Measurements from ENCODE around the gene RAB10. TPM values are rescaled to one million over a fixed set of nuclear protein-coding genes. Genes with fewer than 3 reads are reported as not detected.

Gene RAB10
- total and polyA plus RNA-seq, 5 donors = 53.0 to 103 (median 95.2) TPM

DNA sequence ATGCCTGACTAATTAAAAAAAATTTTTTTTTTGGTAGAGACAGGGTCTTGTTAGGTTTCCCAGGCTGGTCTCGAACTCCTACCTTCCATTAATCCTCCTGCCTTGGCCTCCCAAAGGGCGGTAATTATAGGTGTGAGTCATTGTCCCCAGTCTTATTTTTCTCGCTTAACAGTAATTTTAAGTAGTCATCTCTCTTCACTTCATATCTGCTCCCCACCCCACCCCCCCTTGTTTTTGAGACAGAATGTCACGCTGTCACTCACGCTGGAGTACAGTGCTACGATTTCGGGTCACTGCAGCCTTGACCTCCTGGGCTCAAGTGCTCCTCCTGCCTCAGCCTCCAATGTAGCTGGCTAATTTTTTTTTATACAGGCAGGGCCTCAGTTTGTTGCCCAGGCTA, 27.7 kb downstream of the RAB10 start:
- H3K9me3 ChIP-seq (ENCODE audit: control insufficient read depth, low read length) = no peaks in the 10 kb centered on the region
- H3K27ac ChIP-seq (ENCODE audit: low read length) = no peak overlapping the region
- DNase-seq (no peak), ATAC-seq (no peak)
- 78% methylated on average over 7 of the region's 7 CpGs for WGBS
- H3K4me1 ChIP-seq (ENCODE audit: control insufficient read depth, insufficient read depth, low read length) = peaks cover 2% of the 10 kb centered on the region
- no peak overlapping the region for H3K4me3 ChIP-seq (ENCODE audit: low read length)
- intact Hi-C loops (cut with DNase I) = no loop called here
- H3K27me3 ChIP-seq (ENCODE audit: control insufficient read depth, insufficient read depth) = no peaks in the 10 kb centered on the region

- Histone ChIP-seq H3K4me3 (ENCODE audit: low read length) (no peak overlapping the region), H3K27ac (ENCODE audit: low read length) (no peak overlapping the region), H3K4me1 (ENCODE audit: control insufficient read depth, insufficient read depth, low read length) (no peaks in the 10 kb centered on the region), H3K9me3 (ENCODE audit: control insufficient read depth, low read length) (no peaks in the 10 kb centered on the region), H3K27me3 (ENCODE audit: control insufficient read depth, insufficient read depth) (no peaks in the 10 kb centered on the region)
- intact Hi-C loops (cut with DNase I) = no loop called here
- DNase-seq (no peak), ATAC-seq (no peak)
- 93% methylated on average over 4 of the region's 4 CpGs for WGBS
Observed at GRCh38 chr2:26064846-26065245, 31.0 kb downstream of the RAB10 start.

DNA sequence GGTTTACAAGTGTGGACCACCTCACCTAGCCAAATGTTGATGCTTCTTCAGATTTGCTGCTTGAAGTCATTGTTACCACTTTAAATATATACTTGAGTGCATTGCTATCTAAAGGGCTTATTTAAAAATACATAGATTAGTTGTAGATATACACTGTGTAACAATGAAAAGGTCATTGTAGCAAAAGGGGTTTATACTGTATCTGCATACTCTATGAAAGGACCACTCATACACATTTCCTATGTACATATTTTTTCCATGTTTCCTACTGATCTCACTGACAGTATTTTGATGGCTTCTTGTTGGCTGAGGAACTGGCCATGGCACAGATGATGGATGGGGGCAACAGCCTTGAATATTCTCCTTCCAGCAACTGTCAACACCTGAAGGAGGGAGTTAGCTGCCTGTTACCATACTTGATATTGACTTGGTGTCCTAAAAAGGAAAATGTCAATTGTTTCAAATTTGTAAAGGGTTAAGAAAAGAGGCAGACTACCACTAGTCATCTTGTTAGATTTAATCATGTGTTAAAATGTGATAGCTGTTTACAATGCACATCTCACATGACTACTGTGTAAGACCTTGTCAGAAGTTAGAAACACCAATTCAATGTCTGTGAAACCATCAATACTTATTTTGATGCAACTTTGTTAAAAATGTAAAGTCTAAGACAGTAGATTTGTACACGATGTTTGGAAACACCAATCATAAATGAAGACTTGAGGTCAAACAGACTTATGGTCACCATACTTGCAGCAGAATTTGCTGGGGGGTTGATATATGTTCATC, 33.5 kb downstream of the RAB10 start:
- DNase-seq = no peak
- no peak for ATAC-seq
- peaks cover 1% of the 10 kb centered on the region for H3K4me1 ChIP-seq (ENCODE audit: control insufficient read depth, insufficient read depth, low read length)
- no peaks in the 10 kb centered on the region for H3K9me3 ChIP-seq (ENCODE audit: control insufficient read depth, low read length)
- intact Hi-C loops (cut with DNase I) = no loop called here
- H3K27ac ChIP-seq (ENCODE audit: low read length) = no peak overlapping the region
- WGBS = 95% methylated on average over 1 of the region's 1 CpG
- H3K27me3 ChIP-seq (ENCODE audit: control insufficient read depth, insufficient read depth) = no peaks in the 10 kb centered on the region
- H3K4me3 ChIP-seq (ENCODE audit: low read length) = no peak overlapping the region

DNA sequence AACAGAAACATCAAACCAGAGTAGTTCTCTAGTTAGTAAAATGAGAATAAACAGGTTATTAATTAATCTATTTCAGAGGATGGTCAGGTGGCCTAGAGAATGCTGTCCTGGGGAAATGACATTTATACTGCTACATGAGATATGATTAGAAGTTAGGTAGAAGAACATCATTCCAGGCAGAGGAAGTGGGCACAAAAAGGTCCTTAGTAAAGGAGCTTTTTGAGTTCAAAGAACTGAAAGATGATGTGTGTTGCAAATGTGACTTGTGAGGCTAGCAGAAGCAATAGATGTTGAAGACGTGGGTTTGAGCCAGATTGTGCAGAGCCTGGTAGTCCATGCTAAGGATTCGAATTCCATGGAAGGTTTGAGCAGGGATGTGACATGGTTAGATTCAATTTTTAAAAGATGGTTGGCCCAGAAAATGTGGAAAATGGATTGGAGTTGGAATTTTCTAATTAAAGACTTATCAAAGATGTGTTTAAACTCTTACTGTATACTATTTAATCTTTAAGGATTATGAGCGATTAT, 34.2 kb downstream of the RAB10 start:
- Histone ChIP-seq H3K27ac (ENCODE audit: low read length) (no peak overlapping the region), H3K27me3 (ENCODE audit: control insufficient read depth, insufficient read depth) (no peaks in the 10 kb centered on the region), H3K9me3 (ENCODE audit: control insufficient read depth, low read length) (no peaks in the 10 kb centered on the region), H3K4me1 (ENCODE audit: control insufficient read depth, insufficient read depth, low read length) (peaks cover 2% of the 10 kb centered on the region), H3K4me3 (ENCODE audit: low read length) (no peak overlapping the region)
- DNase-seq = no peak
- ATAC-seq = no peak
- WGBS = 62% methylated on average over 3 of the region's 3 CpGs
- intact Hi-C loops (cut with DNase I) = no loop called here

DNA sequence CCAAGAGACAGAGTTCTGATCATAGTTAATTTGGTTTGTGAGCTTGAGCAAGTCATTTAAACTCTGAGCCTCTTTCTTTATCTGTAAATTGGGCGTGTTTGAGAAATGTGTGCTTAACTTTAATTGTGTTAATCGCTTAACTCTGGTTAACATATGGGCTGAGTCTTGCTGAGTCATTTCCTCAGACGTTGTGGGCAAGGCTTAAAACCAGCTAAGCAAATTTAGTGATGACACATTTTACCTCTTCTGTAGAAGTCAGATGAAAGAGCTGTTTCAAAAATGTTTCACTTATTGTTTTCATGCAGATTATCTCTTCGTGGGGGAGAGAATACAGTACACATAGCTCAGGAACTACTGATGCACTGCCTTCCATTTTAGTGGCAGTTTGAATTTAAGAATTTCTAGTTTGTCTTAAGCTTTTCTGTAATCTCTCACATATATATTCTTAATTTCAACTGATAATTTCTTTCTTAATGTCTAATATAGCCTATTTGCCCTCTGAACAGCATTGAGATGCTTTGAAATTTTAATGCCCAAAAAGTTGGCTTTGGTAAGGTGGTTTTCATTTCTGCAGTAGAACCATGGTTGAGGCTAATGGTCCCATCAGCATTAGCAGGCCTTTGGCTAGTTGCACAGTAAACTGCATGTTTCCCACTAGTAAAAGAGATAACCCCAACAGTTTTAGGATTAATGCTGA, 34.9 kb downstream of the RAB10 start:
- no peak for DNase-seq
- intact Hi-C loops (cut with DNase I) = no loop called here
- H3K4me1 ChIP-seq (ENCODE audit: control insufficient read depth, insufficient read depth, low read length) = peaks cover 5% of the 10 kb centered on the region
- ATAC-seq = peak; percentile 25 to 80
- H3K9me3 ChIP-seq (ENCODE audit: control insufficient read depth, low read length) = no peaks in the 10 kb centered on the region
- no peak overlapping the region for H3K4me3 ChIP-seq (ENCODE audit: low read length)
- no peaks in the 10 kb centered on the region for H3K27me3 ChIP-seq (ENCODE audit: control insufficient read depth, insufficient read depth)
- no peak overlapping the region for H3K27ac ChIP-seq (ENCODE audit: low read length)
- 23% methylated on average over 4 of the region's 4 CpGs for WGBS

DNA sequence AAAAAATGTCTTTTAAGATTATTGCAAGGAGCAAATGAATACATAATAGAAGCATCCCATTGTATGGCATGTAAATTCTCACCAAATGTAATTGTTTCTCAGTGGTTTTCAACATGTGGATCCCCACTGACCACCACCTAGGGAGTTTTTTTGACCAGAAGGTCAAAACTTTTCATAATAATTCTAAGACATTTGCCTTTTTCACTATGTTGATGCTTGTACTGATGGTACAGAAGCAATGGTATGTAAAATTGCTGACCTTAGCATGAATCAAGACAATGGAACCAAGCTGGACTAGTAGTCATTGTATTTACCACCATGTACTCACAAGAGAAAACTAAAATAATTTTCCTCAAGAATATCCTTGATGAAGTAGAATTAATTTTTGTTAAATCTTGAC, 36.8 kb downstream of the RAB10 start:
- ATAC-seq = no peak
- H3K9me3 ChIP-seq (ENCODE audit: control insufficient read depth, low read length) = no peaks in the 10 kb centered on the region
- H3K4me1 ChIP-seq (ENCODE audit: control insufficient read depth, insufficient read depth, low read length) = peaks cover 5% of the 10 kb centered on the region
- H3K27me3 ChIP-seq (ENCODE audit: control insufficient read depth, insufficient read depth) = no peaks in the 10 kb centered on the region
- DNase-seq = no peak
- intact Hi-C loops (cut with DNase I) = no loop called here
- H3K4me3 ChIP-seq (ENCODE audit: low read length) = no peak overlapping the region
- H3K27ac ChIP-seq (ENCODE audit: low read length) = no peak overlapping the region

DNA sequence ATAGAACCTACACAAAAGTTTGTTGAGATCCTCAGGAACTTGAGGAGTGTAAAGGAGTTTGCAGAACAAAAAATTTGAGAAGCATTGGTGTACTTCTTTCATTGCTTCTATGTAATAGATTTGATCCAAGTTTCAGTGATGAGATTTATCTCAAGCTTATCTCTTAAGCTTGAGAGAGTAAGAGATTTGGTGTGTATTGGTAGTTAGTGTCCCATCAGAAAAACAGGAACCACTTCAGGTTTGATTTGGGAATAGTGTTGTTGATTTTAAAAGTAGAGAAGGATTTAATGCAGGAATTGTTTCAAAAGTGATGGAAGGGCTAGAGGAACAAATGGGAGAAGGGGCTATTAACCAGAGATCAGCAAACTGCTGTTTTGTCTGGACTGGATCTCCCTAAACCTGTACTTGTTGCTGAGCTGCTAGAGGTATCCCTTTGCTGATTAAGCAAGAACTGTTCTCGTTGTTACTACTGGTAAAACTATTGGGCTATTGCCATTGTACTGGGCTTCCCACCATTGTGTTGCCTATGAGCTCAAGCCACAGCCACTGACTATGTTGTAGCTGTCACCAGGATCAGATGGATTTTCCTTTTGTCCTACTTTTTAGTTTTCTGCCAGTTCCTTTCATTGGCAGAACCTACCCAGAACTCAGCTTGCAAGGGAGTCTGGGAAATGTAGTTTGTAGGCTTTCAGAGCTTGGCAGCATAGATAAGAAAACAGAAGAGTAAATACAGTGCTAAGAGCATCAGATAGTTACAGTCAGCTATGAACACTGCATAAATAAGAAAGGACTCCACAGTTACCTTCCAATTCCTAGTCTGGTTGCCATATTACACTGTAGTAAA, 39.3 kb downstream of the RAB10 start:
- Histone ChIP-seq H3K9me3 (ENCODE audit: control insufficient read depth, low read length) (no peaks in the 10 kb centered on the region), H3K27me3 (ENCODE audit: control insufficient read depth, insufficient read depth) (no peaks in the 10 kb centered on the region), H3K27ac (ENCODE audit: low read length) (no peak overlapping the region), H3K4me1 (ENCODE audit: control insufficient read depth, insufficient read depth, low read length) (peaks cover 7% of the 10 kb centered on the region), H3K4me3 (ENCODE audit: low read length) (no peak overlapping the region)
- ATAC-seq (peak; percentile 51 to 55), DNase-seq (no peak)
- 31% methylated on average over 1 of the region's 1 CpG for WGBS
- intact Hi-C loops (cut with DNase I) = no loop called here

DNA sequence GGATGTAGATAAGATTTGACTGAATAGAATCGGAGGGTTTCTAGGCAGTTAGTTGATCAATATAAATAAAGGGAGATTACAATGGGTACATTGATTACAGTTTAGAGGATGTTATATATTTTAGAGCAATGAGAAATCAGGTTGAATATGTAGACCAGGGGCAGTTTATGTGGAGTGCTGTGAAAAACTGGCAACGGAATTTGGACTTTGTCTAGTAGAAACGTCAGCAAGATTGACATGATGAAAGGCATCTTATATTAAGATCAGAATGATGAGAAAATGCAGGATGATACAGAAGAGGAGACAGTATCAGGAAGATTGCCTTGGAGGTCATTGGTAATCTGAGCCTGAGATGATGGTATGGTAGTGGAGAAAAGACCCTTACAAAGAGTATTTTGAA, 39.9 kb downstream of the RAB10 start:
- H3K27ac ChIP-seq (ENCODE audit: low read length) = no peak overlapping the region
- no peak overlapping the region for H3K4me3 ChIP-seq (ENCODE audit: low read length)
- peaks cover 7% of the 10 kb centered on the region for H3K4me1 ChIP-seq (ENCODE audit: control insufficient read depth, insufficient read depth, low read length)
- H3K27me3 ChIP-seq (ENCODE audit: control insufficient read depth, insufficient read depth) = no peaks in the 10 kb centered on the region
- intact Hi-C loops (cut with DNase I) = no loop called here
- WGBS = 66% methylated on average over 3 of the region's 3 CpGs
- ATAC-seq (no peak), DNase-seq (no peak)
- H3K9me3 ChIP-seq (ENCODE audit: control insufficient read depth, low read length) = no peaks in the 10 kb centered on the region

GRCh38 chr2:26074676-26075075, 40.8 kb downstream of the RAB10 start:
- Histone ChIP-seq H3K4me3 (ENCODE audit: low read length) (no peak overlapping the region), H3K9me3 (ENCODE audit: control insufficient read depth, low read length) (no peaks in the 10 kb centered on the region), H3K27ac (ENCODE audit: low read length) (no peak overlapping the region), H3K4me1 (ENCODE audit: control insufficient read depth, insufficient read depth, low read length) (peaks cover 7% of the 10 kb centered on the region), H3K27me3 (ENCODE audit: control insufficient read depth, insufficient read depth) (no peaks in the 10 kb centered on the region)
- WGBS = 84% methylated on average over 8 of the region's 8 CpGs
- intact Hi-C loops (cut with DNase I) = no loop called here
- ATAC-seq = no peak
- no peak for DNase-seq

GRCh38 chr2:26075173-26075572, 41.3 kb downstream of the RAB10 start:
- ATAC-seq = no peak
- no peak overlapping the region for H3K4me3 ChIP-seq (ENCODE audit: low read length)
- H3K27me3 ChIP-seq (ENCODE audit: control insufficient read depth, insufficient read depth) = no peaks in the 10 kb centered on the region
- no peak overlapping the region for H3K27ac ChIP-seq (ENCODE audit: low read length)
- no peak for DNase-seq
- H3K4me1 ChIP-seq (ENCODE audit: control insufficient read depth, insufficient read depth, low read length) = peaks cover 7% of the 10 kb centered on the region
- intact Hi-C loops (cut with DNase I) = no loop called here
- H3K9me3 ChIP-seq (ENCODE audit: control insufficient read depth, low read length) = no peaks in the 10 kb centered on the region
- WGBS = 51% methylated on average over 1 of the region's 1 CpG
